ENCODE results near the gene IP6K2. TPM values are rescaled to one million over a fixed set of nuclear protein-coding genes. Genes with fewer than 3 reads are reported as not detected.

Gene IP6K2
- total and polyA plus RNA-seq, 8 donors, result 58.6 to 231 (median 210) TPM

GRCh38 chr3:48698891-48699290 lies 18.1 kb downstream of the IP6K2 start:
- no peaks in the 10 kb centered on the region for H3K27me3 ChIP-seq
- no peak for ATAC-seq
- intact Hi-C loops (cut with DNase I), result no loop called here

GRCh38 chr3:48697952-48698351 lies 19.1 kb downstream of the IP6K2 start:
- no peaks in the 10 kb centered on the region for H3K9me3 ChIP-seq
- H3K36me3 ChIP-seq, result peaks cover 5 to 46% of the 10 kb centered on the region in 2 donors
- intact Hi-C loops (cut with DNase I), result no loop called here
- H3K27me3 ChIP-seq, result no peaks in the 10 kb centered on the region
- H3K4me3 ChIP-seq, result no peak overlapping the region
- no peak overlapping the region for H3K27ac ChIP-seq
- no peak for TF ChIP-seq CTCF (IDR thresholded peaks at IDR 0.05)
- DNase-seq (no peak), ATAC-seq (no peak)
- H3K4me1 ChIP-seq, result peaks cover 14 to 41% of the 10 kb centered on the region in 2 donors

More at GRCh38 chr3:48698891-48699290, 18.1 kb downstream of the IP6K2 start:
- no peak overlapping the region for H3K27ac ChIP-seq
- H3K4me3 ChIP-seq, result no peak overlapping the region
- peak in 1 of 4 donors; percentile 30 for DNase-seq
- H3K9me3 ChIP-seq, result no peaks in the 10 kb centered on the region
- TF ChIP-seq CTCF (IDR thresholded peaks at IDR 0.05), result no peak
- H3K36me3 ChIP-seq, result peaks cover under 1 to 37% of the 10 kb centered on the region in 2 donors
- H3K4me1 ChIP-seq, result peaks cover 14 to 42% of the 10 kb centered on the region in 2 donors

GRCh38 chr3:48696601-48697000 lies 20.4 kb downstream of the IP6K2 start:
- H3K27ac ChIP-seq, result no peak overlapping the region
- intact Hi-C loops (cut with DNase I), result no loop called here
- DNase-seq, result no peak
- no peak for TF ChIP-seq CTCF (IDR thresholded peaks at IDR 0.05)
- peaks cover 5 to 60% of the 10 kb centered on the region in 2 donors for H3K36me3 ChIP-seq
- peaks cover 14 to 41% of the 10 kb centered on the region in 2 donors for H3K4me1 ChIP-seq
- no peak for ATAC-seq
- H3K27me3 ChIP-seq, result no peaks in the 10 kb centered on the region
- no peak overlapping the region for H3K4me3 ChIP-seq
- no peaks in the 10 kb centered on the region for H3K9me3 ChIP-seq

GRCh38 chr3:48696156-48696555 lies 20.9 kb downstream of the IP6K2 start:
- ATAC-seq (no peak), DNase-seq (no peak)
- H3K4me1 ChIP-seq, result peaks cover 14 to 40% of the 10 kb centered on the region in 2 donors
- no peak for TF ChIP-seq CTCF (IDR thresholded peaks at IDR 0.05)
- no peaks in the 10 kb centered on the region for H3K27me3 ChIP-seq
- peaks cover 5 to 64% of the 10 kb centered on the region in 2 donors for H3K36me3 ChIP-seq
- H3K4me3 ChIP-seq, result no peak overlapping the region
- H3K9me3 ChIP-seq, result no peaks in the 10 kb centered on the region
- H3K27ac ChIP-seq, result no peak overlapping the region
- intact Hi-C loops (cut with DNase I), result no loop called here

- Histone ChIP-seq H3K4me1 (peaks cover 14 to 32% of the 10 kb centered on the region in 2 donors), H3K27me3 (no peaks in the 10 kb centered on the region), H3K9me3 (no peaks in the 10 kb centered on the region), H3K27ac (peak overlapping the region; percentile 61 to 62), H3K4me3 (no peak overlapping the region), H3K36me3 (peaks cover 5 to 72% of the 10 kb centered on the region in 2 donors)
- DNase-seq (no peak), ATAC-seq (peak; percentile 43)
- intact Hi-C loops (cut with DNase I), result no loop called here
- no peak for TF ChIP-seq CTCF (IDR thresholded peaks at IDR 0.05)
These were observed 21.6 kb downstream of the IP6K2 start for GRCh38 chr3:48695393-48695753.
